Measurements from ENCODE around the gene NUDT14. TPM values are rescaled to one million over a fixed set of nuclear protein-coding genes. Genes with fewer than 3 reads are reported as not detected.

Gene NUDT14
- total RNA-seq, 1 donor from 2014 or later = 87.4 TPM

- H3K36me3 ChIP-seq (ENCODE audit: control insufficient read depth, insufficient read depth, low read length) = no peaks in the 10 kb centered on the region
- TF ChIP-seq, protein P1, sequence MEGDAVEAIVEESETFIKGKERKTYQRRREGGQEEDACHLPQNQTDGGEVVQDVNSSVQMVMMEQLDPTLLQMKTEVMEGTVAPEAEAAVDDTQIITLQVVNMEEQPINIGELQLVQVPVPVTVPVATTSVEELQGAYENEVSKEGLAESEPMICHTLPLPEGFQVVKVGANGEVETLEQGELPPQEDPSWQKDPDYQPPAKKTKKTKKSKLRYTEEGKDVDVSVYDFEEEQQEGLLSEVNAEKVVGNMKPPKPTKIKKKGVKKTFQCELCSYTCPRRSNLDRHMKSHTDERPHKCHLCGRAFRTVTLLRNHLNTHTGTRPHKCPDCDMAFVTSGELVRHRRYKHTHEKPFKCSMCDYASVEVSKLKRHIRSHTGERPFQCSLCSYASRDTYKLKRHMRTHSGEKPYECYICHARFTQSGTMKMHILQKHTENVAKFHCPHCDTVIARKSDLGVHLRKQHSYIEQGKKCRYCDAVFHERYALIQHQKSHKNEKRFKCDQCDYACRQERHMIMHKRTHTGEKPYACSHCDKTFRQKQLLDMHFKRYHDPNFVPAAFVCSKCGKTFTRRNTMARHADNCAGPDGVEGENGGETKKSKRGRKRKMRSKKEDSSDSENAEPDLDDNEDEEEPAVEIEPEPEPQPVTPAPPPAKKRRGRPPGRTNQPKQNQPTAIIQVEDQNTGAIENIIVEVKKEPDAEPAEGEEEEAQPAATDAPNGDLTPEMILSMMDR (IDR thresholded peaks at IDR 0.05; ENCODE audit: insufficient read depth, low read length, poor library complexity, severe bottlenecking) = no peak
- DNase-seq (ENCODE audit: low read depth) = no peak
- H3K27me3 ChIP-seq (ENCODE audit: control insufficient read depth, insufficient read depth, low read length) = no peaks in the 10 kb centered on the region
- H3K4me3 ChIP-seq (ENCODE audit: low read depth, low read length) = no peak overlapping the region
Measured at GRCh38 chr14:105142651-105143450, 38.3 kb downstream of the NUDT14 start.

DNA sequence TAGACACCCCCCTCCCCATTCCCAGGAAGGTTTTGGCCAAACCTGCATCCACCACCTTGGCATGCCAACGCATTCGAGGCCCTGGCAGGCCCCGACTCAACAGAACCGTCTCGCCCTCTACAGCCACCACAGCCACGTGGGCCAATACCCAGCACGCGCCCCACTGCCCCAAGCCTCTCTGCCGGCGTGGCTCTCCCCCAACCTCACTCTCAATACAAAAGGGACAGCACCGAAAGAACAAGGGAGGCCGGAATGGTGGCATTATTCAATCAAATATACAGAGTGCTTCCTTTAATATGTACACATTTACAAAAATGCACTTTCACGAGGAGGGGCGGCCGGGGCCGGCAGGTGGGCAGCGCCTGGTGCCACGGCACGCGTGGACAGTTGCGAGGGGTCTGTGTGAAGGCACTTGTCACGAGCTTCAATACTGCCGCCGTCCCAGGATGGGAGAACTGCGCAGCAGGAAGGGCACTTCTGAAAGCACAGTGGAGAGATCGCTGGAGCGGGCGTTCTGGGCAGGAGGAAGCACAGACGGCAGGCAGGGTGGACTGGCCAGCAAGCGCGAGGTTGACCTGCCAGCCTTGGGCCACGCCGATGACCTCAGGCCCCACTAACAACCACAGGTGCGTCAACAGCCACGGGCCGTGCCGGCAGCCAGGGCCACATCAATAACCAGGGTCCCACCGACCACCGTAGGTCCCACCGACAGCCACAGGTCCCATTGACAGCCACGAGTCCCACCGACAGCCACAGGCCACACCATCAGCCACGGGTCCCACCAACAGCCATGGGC is 39.4 kb downstream of the NUDT14 start:
- Histone ChIP-seq H3K4me3 (ENCODE audit: low read depth, low read length) (no peak overlapping the region), H3K36me3 (ENCODE audit: control insufficient read depth, insufficient read depth, low read length) (no peaks in the 10 kb centered on the region), H3K27me3 (ENCODE audit: control insufficient read depth, insufficient read depth, low read length) (no peaks in the 10 kb centered on the region)

DNA sequence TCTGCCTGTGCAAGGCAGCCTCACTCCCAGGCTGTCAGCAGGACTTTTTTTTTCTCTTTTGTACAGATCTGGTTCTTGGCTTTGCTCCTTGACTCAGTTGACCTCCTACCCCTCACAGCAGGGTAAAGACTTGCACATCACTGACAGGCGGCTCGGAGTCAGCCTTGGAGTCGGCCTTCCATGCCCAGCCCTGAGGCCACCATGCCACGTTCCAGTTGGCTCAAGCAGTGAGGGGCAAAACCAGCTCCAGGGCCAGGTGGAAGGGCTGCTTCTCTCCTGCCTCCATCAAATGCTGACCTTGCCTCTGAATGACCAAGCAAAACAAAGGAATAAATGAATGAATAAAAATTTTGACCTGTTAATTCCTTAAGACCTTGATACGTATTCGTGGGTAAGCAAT is 40.1 kb downstream of the NUDT14 start:
- Histone ChIP-seq H3K36me3 (ENCODE audit: control insufficient read depth, insufficient read depth, low read length) (no peaks in the 10 kb centered on the region), H3K4me3 (ENCODE audit: low read depth, low read length) (no peak overlapping the region), H3K27me3 (ENCODE audit: control insufficient read depth, insufficient read depth, low read length) (peaks cover 2% of the 10 kb centered on the region)
- DNase-seq (ENCODE audit: low read depth) = no peak
- TF ChIP-seq, protein P1 (IDR thresholded peaks at IDR 0.05; ENCODE audit: insufficient read depth, low read length, poor library complexity, severe bottlenecking) = no peak

More for the DNA sequence above, 39.4 kb downstream of the NUDT14 start:
- DNase-seq (ENCODE audit: low read depth) = no peak
- TF ChIP-seq, protein P1 (IDR thresholded peaks at IDR 0.05; ENCODE audit: insufficient read depth, low read length, poor library complexity, severe bottlenecking) = no peak

DNA sequence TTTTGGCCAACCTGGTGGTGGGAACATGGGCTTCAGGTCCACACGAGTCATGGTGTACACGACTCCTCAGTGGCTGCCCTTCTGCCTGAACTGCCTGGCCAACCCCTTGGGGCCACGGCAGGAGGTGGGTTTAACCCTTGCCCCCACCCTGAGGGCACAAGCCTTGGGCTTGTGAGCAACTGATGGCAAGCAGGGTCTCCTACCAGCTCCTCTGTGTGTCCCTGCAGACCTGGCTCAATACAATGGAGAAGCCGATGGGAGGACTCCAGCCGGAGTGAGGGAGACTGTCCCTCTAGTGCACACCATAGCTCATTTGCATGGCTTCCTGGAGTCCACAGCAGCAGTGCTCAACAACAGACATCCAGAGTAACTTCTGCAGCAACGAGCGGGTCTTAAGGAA is 40.5 kb downstream of the NUDT14 start:
- TF ChIP-seq, protein P1 (IDR thresholded peaks at IDR 0.05; ENCODE audit: insufficient read depth, low read length, poor library complexity, severe bottlenecking) = no peak
- H3K36me3 ChIP-seq (ENCODE audit: control insufficient read depth, insufficient read depth, low read length) = no peaks in the 10 kb centered on the region
- H3K4me3 ChIP-seq (ENCODE audit: low read depth, low read length) = no peak overlapping the region
- no peak for DNase-seq (ENCODE audit: low read depth)
- H3K27me3 ChIP-seq (ENCODE audit: control insufficient read depth, insufficient read depth, low read length) = peaks cover 2% of the 10 kb centered on the region

DNA sequence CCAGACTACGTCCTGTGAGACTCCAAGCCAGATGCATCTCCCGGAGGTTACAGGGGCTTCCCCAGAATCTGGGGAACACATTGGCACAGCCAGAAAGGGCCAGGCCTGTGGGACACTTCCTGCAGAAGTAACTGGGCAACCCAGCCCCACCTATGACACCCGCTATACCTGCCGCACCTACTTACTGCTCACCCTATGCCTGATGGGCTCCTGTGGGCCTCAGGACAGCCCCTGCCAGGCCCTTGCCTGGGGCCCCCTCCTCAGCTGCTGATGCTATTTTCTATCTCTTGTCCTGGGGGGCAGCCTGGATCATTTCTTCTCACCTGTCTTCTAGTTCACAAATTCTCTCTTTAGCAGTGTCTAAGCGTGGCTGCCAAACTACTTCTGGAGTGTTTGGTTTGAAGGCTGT is 41.3 kb downstream of the NUDT14 start:
- Histone ChIP-seq H3K36me3 (ENCODE audit: control insufficient read depth, insufficient read depth, low read length) (no peaks in the 10 kb centered on the region), H3K4me3 (ENCODE audit: low read depth, low read length) (no peak overlapping the region), H3K27me3 (ENCODE audit: control insufficient read depth, insufficient read depth, low read length) (peaks cover 2% of the 10 kb centered on the region)
- TF ChIP-seq, protein P1 (IDR thresholded peaks at IDR 0.05; ENCODE audit: insufficient read depth, low read length, poor library complexity, severe bottlenecking) = no peak
- DNase-seq (ENCODE audit: low read depth) = no peak

Data from kidney epithelial cell (primary cell).